ENCODE measurements around the gene PDCD7. TPM values are rescaled to one million over a fixed set of nuclear protein-coding genes. Genes with fewer than 3 reads are reported as not detected.
"Not testable (repeated sequence)": the region's sequence is repeated elsewhere in the genome, so short reads cannot be mapped to it uniquely, and the experiment has no call there.

The PDCD7 gene, protein sequence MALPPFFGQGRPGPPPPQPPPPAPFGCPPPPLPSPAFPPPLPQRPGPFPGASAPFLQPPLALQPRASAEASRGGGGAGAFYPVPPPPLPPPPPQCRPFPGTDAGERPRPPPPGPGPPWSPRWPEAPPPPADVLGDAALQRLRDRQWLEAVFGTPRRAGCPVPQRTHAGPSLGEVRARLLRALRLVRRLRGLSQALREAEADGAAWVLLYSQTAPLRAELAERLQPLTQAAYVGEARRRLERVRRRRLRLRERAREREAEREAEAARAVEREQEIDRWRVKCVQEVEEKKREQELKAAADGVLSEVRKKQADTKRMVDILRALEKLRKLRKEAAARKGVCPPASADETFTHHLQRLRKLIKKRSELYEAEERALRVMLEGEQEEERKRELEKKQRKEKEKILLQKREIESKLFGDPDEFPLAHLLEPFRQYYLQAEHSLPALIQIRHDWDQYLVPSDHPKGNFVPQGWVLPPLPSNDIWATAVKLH
- 10 to 100 TPM; 12.5 to 25.1 (median 16.1) TPM for total RNA-seq
- polyA plus RNA-seq, result 10 to 100 TPM in 1 of 2 donors, 1 to 10 TPM in 1; 9.0 to 15.7 TPM
- long read RNA-seq, donor 1, transcript PDCD7-201 (5 exons, 2,851 nt), result major isoform, 5 of 13 reads
- long read RNA-seq, donor 1, partial matches to known transcripts, result 7 of 13 reads
- long read RNA-seq, donor 1, other reads (novel, unspliced or antisense), result 1 of 13 reads
- long read RNA-seq, donor 2, partial matches to known transcripts, result 13 of 18 reads
- long read RNA-seq, donor 2, other reads (novel, unspliced or antisense), result 2 of 18 reads
- long read RNA-seq, donor 3, partial matches to known transcripts, result 1 of 5 reads
- long read RNA-seq, donor 3, other reads (novel, unspliced or antisense), result 2 of 5 reads

GRCh38 chr15:65133548-65134200, at the start of gene PDCD7:
TSS of gene PDCD7 (minus strand) at chr15:65133808. CDS start at chr15:65133781, 27 bp downstream.
- Histone ChIP-seq H3K9me3 (peaks cover 0 to 11% (median 0%) of the 10 kb centered on the region in 11 donors), H3K36me3 (peaks cover 0 to 28% (median 6%) of the 10 kb centered on the region in 9 donors), H3K4me1 (peaks cover 8 to 32% (median 25%) of the 10 kb centered on the region in 9 donors), H3K4me3 (peak within 1 kb of the TSS; percentile 44 to 98 (median 86)), H3K27me3 (no peaks in the 10 kb centered on the region), H3K27ac (peak within 1 kb of the TSS; percentile 76 to 92 (median 86))
- TF ChIP-seq CTCF (IDR thresholded peaks at IDR 0.05), result no peak
- WGBS, 2 donors, result 1 to 2% methylated on average over 43 to 45 of the region's 45 CpGs
- ATAC-seq, result peak; percentile 94 to 97 (median 96)
- peak; percentile 82 to 88 for DNase-seq
- intact Hi-C loops (cut with DNase I), result no loop called here

- WGBS, 2 donors, result 78 to 79% methylated on average over 4 of the region's 4 CpGs
- intact Hi-C loops (cut with DNase I), result loop anchor here in 1 of 10 donors (5.0 kb wide), 1 partner anchor 150 kb away; no protein-coding TSS in a partner anchor
- H3K9me3 ChIP-seq, result no peaks in the 10 kb centered on the region
- peaks cover 0 to 40% (median 21%) of the 10 kb centered on the region in 9 donors for H3K36me3 ChIP-seq
- no peak overlapping the region for H3K27ac ChIP-seq
- no peak for TF ChIP-seq CTCF (IDR thresholded peaks at IDR 0.05)
- H3K4me1 ChIP-seq, result peaks cover 3 to 39% (median 31%) of the 10 kb centered on the region in 9 donors
- no peaks in the 10 kb centered on the region for H3K27me3 ChIP-seq
- DNase-seq (no peak), ATAC-seq (no peak)
- peak overlapping the region in 1 of 10 donors; percentile 99 for H3K4me3 ChIP-seq
These were observed 48.9 kb upstream of the PDCD7 start for GRCh38 chr15:65182538-65182937.

DNA sequence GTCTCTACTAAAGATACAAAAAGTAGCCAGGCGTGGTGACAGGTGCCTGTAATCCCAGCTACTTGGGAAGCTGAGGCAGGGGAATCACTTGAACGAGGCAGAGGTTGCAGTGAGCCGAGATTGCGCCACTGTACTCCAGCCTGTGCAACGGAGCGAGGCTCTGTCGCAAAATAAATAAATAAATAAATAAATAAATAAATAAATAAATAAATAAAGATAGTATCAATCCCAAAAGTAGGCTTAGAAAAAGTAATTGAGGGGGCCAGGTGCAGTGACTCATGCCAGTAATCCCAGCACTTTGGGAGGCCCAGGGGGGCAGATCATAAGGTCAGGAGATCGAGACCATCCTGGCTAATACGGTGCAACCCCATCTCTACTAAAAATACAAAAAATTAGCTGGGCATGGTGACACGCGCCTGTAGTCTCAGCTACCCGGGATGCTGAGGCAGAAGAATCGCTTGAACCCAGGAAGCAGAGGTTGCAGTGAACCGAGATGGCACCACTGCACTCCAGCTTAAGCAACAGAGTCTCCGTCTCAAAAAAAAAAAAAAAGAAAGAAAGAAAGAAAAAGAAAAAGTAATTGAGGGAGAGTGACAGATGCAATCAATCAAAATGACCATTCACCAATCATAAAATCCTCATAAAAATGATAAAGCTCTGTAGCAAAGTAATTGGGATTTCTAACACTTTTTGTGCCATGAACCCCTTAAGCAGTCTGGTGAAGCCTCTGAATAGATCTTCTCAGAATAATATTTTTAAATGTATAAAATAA, 48.2 kb upstream of the PDCD7 start:
- peaks cover 3 to 39% (median 31%) of the 10 kb centered on the region in 9 donors for H3K4me1 ChIP-seq
- H3K9me3 ChIP-seq, H3K27me3 ChIP-seq, ATAC-seq, DNase-seq, H3K27ac ChIP-seq: not testable (repeated sequence)
- H3K4me3 ChIP-seq, result peak overlapping the region in 1 of 10 donors; percentile 99
- intact Hi-C loops (cut with DNase I), result loop anchor here in 1 of 10 donors (5.0 kb wide), 1 partner anchor 149 kb away; no protein-coding TSS in a partner anchor
- peaks cover 0 to 48% (median 29%) of the 10 kb centered on the region in 9 donors for H3K36me3 ChIP-seq
- 93% methylated on average over 15 of the region's 15 CpGs for WGBS, 2 donors

DNA sequence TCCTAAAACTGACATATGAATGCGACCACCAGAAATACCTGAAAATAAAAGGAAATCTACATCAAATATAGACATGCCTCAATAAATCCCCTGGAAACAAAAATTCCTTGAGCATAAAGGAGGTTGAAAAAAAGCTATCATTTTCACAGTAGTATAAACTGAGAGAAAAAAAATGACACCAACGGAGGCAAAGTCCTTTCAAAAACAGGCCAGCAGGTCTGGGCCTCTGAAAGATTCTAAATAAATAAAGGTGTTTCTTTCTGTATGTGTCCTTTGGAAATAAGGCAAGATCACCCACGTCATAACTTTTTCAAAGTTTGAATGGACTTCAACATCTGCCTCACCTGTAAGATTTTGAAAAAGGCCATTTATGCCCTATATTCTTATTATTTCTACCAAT, 46.6 kb upstream of the PDCD7 start:
- no peaks in the 10 kb centered on the region for H3K9me3 ChIP-seq
- no peak overlapping the region for H3K27ac ChIP-seq
- H3K4me1 ChIP-seq, result peaks cover 3 to 33% (median 28%) of the 10 kb centered on the region in 9 donors
- no peaks in the 10 kb centered on the region for H3K27me3 ChIP-seq
- ATAC-seq (no peak), DNase-seq (no peak)
- no peak overlapping the region for H3K4me3 ChIP-seq
- intact Hi-C loops (cut with DNase I), result loop anchor here in 1 of 10 donors (5.0 kb wide), 1 partner anchor 148 kb away; no protein-coding TSS in a partner anchor
- no peak for TF ChIP-seq CTCF (IDR thresholded peaks at IDR 0.05)
- WGBS, 2 donors, result 93 to 95% methylated on average over 3 of the region's 3 CpGs
- H3K36me3 ChIP-seq, result peaks cover 0 to 64% (median 38%) of the 10 kb centered on the region in 9 donors
